Naive B cell (primary cell): Measurements from ENCODE around the gene DIRAS1. TPM values are rescaled to one million over a fixed set of nuclear protein-coding genes. Genes with fewer than 3 reads are reported as not detected.

ENCODE experiments used
- ATAC-seq, 2 donors: fragments of 150-1000 bp; cut with Tn5 transposase; 2 replicates each; pipeline ENCODE4 v1.10.0; 2021; ENCODE audit warnings: low read depth in 2 of 2, mild to moderate bottlenecking in 2 of 2, moderate library complexity in 2 of 2
- DNase-seq: peaks from one replicate; pipeline ENCODE4 v3.0.0; 2022
- H3K27ac Mint-ChIP-seq, 6 donors: one replicate each; pipeline ENCODE4 v1.8.0; 2020 to 2022; ENCODE audit warnings: mild to moderate bottlenecking in 6 of 6, mixed read lengths in 6 of 6, moderate library complexity in 5 of 6, inconsistent platforms in 2 of 6
- H3K27me3 Mint-ChIP-seq, 3 donors: one replicate each; pipeline ENCODE4 v1.8.0; 2021 to 2022; ENCODE audit warnings: mixed read lengths in 3 of 3, mild to moderate bottlenecking in 1 of 3
- H3K36me3 Mint-ChIP-seq, 2 donors: one replicate each; pipeline ENCODE4 v1.8.0; 2020 to 2022; ENCODE audit warnings: mixed read lengths in 2 of 2, inconsistent platforms in 1 of 2, mild to moderate bottlenecking in 1 of 2
- H3K4me1 Mint-ChIP-seq, 3 donors: one replicate each; pipeline ENCODE4 v1.8.0; 2020 to 2022; ENCODE audit warnings: mixed read lengths in 3 of 3, inconsistent platforms in 1 of 3, mild to moderate bottlenecking in 1 of 3, moderate library complexity in 1 of 3
- H3K4me3 Mint-ChIP-seq, 8 donors: one replicate each; pipeline ENCODE4 v1.8.0; 2020 to 2022; ENCODE audit warnings: mild to moderate bottlenecking in 8 of 8, mixed read lengths in 8 of 8, moderate library complexity in 8 of 8, inconsistent platforms in 2 of 8
- H3K9me3 Mint-ChIP-seq, 7 donors: one replicate each; pipeline ENCODE4 v1.8.0; 2020 to 2022; ENCODE audit warnings: mixed read lengths in 7 of 7, mild to moderate bottlenecking in 5 of 7, inconsistent platforms in 2 of 7, moderate library complexity in 1 of 7
- polyA plus RNA-seq, 6 donors: library from polyadenylated mRNA; unstranded; fragments of 300-500 nt; fragmentation: Illumina TruSeq; gene quantifications; one replicate each; pipeline ENCODE4 v1.2.3, GENCODE V29; 2021; ENCODE audit warnings: low read depth in 6 of 6

DIRAS1 gene
- polyA plus RNA-seq, 6 donors from 2014 or later = 0.92 to 2.7 (median 1.5) TPM

- no peak for ATAC-seq
- DNase-seq = no peak
- Mint-ChIP-seq H3K27ac (peak overlapping the region in 1 of 6 donors; percentile 47), H3K36me3 (peaks cover 6 to 21% of the 10 kb centered on the region in 2 donors), H3K9me3 (no peaks in the 10 kb centered on the region), H3K27me3 (no peaks in the 10 kb centered on the region), H3K4me1 (peaks cover 0 to 6% (median 2%) of the 10 kb centered on the region in 3 donors), H3K4me3 (no peak overlapping the region)
Observed at GRCh38 chr19:2761309-2761677, 40.1 kb upstream of the DIRAS1 start.

DNA sequence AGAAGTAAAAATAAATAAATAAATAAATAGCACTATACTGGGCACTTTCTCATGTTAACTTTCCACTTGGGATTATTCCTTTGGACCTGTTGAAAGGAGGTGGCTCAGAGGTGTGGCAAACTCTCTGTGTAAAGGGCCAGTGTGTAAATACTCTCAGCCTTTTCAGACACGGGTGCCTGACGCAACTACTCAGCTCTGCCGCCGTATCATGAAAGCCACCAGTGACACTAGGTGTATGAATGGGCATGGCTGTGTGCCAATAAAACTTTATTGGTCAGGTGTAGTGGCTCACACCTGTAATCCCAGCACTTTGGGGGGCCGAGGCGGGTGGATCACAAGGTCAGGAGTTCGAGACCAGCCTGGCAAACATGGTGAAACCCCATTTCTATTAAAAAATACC is 38.8 kb upstream of the DIRAS1 start:
- Mint-ChIP-seq H3K36me3 (peaks cover 6 to 16% of the 10 kb centered on the region in 2 donors), H3K9me3 (no peaks in the 10 kb centered on the region), H3K27ac (peak overlapping the region in 2 of 6 donors; percentile 10 to 83), H3K27me3 (no peaks in the 10 kb centered on the region), H3K4me3 (peak overlapping the region in 1 of 8 donors; percentile 6), H3K4me1 (peaks cover 0 to 6% (median 2%) of the 10 kb centered on the region in 3 donors)
- no peak for DNase-seq
- no peak for ATAC-seq

DNA sequence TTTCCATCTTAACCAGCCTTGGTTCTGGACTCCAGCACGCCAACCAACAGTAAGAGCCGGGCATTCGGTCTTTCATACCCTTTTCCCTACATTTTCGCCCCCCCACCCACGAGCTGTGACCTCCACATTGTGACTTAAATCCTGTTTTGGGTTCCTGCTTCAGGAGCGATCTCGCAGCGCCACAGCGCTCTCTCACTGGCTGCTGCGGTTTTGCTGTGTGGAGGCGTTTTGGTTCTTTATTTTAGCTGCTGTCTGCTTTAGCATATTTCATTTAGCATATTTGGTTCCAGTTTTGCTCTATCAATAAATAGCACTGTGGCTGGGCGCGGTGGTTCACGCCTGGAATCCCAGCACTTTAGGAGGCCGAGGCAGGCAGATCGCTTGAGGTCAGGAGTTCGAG is 38.2 kb upstream of the DIRAS1 start:
- DNase-seq (no peak), ATAC-seq (no peak)
- Mint-ChIP-seq H3K9me3 (no peaks in the 10 kb centered on the region), H3K4me1 (peaks cover 0 to 6% (median 2%) of the 10 kb centered on the region in 3 donors), H3K4me3 (peak overlapping the region in 1 of 8 donors; percentile 53), H3K27me3 (no peaks in the 10 kb centered on the region), H3K36me3 (peaks cover 6 to 13% of the 10 kb centered on the region in 2 donors), H3K27ac (peak overlapping the region in 3 of 6 donors; percentile 32 to 91 (median 36))

DNA sequence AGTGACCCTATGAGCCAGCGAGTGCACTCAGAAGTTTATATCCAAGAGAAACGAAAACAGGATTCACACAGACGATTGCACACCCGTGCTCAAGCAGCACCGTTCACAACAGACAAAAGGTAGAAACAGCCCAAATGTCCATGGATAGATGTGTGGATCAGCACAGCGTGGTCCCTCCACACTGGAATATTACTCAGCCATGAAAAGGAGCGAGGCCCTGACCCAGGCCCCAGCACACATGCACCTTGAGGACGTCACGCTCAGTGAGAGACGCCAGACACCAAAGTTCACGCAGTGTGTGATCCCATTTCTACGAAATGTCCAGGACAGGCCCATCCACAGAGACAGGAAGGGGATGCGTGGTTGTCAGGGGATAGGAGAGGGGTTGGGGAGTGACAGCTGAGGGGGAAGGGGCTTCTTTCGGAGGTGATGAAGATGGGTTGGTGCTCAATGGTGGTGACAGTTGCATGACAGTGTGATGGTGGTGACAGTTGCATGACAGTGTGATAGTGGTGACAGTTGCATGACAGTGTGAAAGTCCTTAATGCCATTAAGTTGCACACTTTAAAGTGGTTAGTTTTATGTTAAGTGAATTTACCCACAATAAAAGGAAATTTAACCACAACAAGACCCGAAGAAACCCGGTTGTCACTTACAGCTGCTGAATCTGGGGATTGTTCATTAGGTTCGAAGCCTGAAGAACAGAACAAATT is 37.6 kb upstream of the DIRAS1 start:
- ATAC-seq = no peak
- Mint-ChIP-seq H3K4me3 (no peak overlapping the region), H3K36me3 (peaks cover 6 to 13% of the 10 kb centered on the region in 2 donors), H3K27ac (peak overlapping the region in 1 of 6 donors; percentile 15), H3K9me3 (no peaks in the 10 kb centered on the region), H3K27me3 (no peaks in the 10 kb centered on the region), H3K4me1 (peaks cover 0 to 6% (median 2%) of the 10 kb centered on the region in 3 donors)
- DNase-seq = no peak

- peaks cover 6 to 11% of the 10 kb centered on the region in 2 donors for H3K36me3 Mint-ChIP-seq
- ATAC-seq (no peak), DNase-seq (no peak)
- H3K4me1 Mint-ChIP-seq = peaks cover 0 to 6% (median 2%) of the 10 kb centered on the region in 3 donors
- no peaks in the 10 kb centered on the region for H3K27me3 Mint-ChIP-seq
- no peaks in the 10 kb centered on the region for H3K9me3 Mint-ChIP-seq
- H3K27ac Mint-ChIP-seq = peak overlapping the region in 1 of 6 donors; percentile 2
- H3K4me3 Mint-ChIP-seq = no peak overlapping the region
Observed at GRCh38 chr19:2756921-2757881, 36.0 kb upstream of the DIRAS1 start.

GRCh38 chr19:2756477-2756876 is 35.3 kb upstream of the DIRAS1 start:
- Mint-ChIP-seq H3K4me1 (peaks cover 0 to 6% (median 2%) of the 10 kb centered on the region in 3 donors), H3K36me3 (peaks cover 6 to 7% of the 10 kb centered on the region in 2 donors), H3K27ac (no peak overlapping the region), H3K9me3 (no peaks in the 10 kb centered on the region), H3K4me3 (peak overlapping the region in 1 of 8 donors; percentile 42), H3K27me3 (no peaks in the 10 kb centered on the region)
- DNase-seq = no peak
- ATAC-seq = no peak

DNA sequence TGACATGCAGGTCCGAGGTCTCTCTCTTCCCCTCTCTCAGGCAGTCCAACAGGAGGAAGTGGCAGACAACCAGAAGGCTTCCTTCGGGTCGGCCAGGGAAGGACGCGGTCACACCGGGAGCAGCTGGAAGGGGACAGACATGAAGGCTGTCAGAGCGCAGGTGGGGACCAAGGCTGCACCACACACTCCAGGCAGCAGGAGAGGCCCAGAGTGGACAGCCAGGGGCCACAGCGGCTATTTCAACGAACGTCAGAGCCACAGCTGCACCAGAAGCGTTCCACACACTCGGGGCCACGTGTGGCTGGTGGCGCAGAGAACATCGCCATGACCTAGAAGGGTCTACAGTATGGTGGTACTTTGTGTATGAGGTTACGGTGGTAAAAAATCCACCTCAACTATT is 34.6 kb upstream of the DIRAS1 start:
- Mint-ChIP-seq H3K27me3 (no peaks in the 10 kb centered on the region), H3K4me3 (no peak overlapping the region), H3K27ac (no peak overlapping the region), H3K9me3 (no peaks in the 10 kb centered on the region), H3K4me1 (peaks cover 0 to 6% (median 2%) of the 10 kb centered on the region in 3 donors), H3K36me3 (peaks cover 6 to 7% of the 10 kb centered on the region in 2 donors)
- ATAC-seq (no peak), DNase-seq (no peak)

DNA sequence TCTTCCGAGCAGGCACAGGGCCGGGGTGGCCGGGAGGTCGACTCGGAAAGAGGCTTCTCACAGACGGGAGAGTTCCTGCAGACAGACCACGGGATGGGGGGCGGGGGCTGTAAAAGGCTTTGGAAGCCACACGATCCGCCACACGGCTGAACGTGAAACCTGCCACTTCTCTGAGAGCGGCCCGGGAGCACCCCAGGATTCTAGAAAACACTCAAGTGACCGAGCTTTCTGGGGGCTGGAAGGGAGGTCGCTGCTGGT is 34.2 kb upstream of the DIRAS1 start:
- peaks cover 6 to 7% of the 10 kb centered on the region in 2 donors for H3K36me3 Mint-ChIP-seq
- no peaks in the 10 kb centered on the region for H3K9me3 Mint-ChIP-seq
- ATAC-seq = no peak
- no peak overlapping the region for H3K4me3 Mint-ChIP-seq
- no peak for DNase-seq
- no peak overlapping the region for H3K27ac Mint-ChIP-seq
- peaks cover 0 to 6% (median 2%) of the 10 kb centered on the region in 3 donors for H3K4me1 Mint-ChIP-seq
- no peaks in the 10 kb centered on the region for H3K27me3 Mint-ChIP-seq

DNA sequence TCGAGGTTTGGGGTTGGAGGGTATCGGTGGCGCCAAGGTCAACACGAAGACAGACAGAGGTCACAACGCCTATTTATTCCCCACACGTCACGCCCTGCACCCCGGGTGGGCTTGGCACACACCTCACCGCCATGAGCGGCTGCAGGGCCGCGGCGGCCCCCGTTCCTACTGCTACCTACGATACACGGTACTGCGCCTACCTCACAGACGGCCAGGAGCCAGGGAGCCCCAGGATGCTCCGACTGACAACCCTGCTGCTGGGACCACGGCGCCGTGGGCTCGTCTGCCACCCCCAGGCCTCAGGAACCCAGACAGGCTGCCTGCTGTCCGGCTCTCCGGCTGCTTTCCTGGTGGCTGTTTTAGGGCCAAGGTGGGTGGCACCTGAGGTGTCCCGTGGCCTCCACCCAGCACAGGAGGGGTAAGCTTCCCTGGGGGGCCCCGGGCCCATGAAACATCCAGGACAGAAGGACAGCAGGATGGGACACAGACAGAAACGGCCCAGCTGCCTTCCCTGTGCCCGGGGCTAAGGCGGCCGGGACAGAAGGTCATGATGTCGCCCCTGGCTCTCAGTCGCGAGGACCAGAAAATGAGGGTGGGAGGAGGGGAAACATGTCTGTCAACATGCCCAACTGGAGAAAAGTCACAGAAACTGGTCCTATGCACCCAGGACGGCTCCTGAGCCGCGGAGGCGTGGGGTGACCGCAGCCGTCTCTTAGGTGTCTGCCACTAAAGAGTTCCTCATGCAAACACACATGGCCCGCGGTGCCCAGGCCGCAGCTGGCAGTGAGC is 33.7 kb upstream of the DIRAS1 start:
- H3K9me3 Mint-ChIP-seq = no peaks in the 10 kb centered on the region

GRCh38 chr19:2751438-2751830 is 30.3 kb upstream of the DIRAS1 start:
- no peak overlapping the region for H3K4me3 Mint-ChIP-seq
- peaks cover 3 to 13% (median 5%) of the 10 kb centered on the region in 3 donors for H3K4me1 Mint-ChIP-seq
- ATAC-seq (no peak), DNase-seq (no peak)
- H3K9me3 Mint-ChIP-seq = no peaks in the 10 kb centered on the region
- peak overlapping the region in 2 of 6 donors; percentile 39 to 57 for H3K27ac Mint-ChIP-seq
- H3K36me3 Mint-ChIP-seq = no peaks in the 10 kb centered on the region
- H3K27me3 Mint-ChIP-seq = no peaks in the 10 kb centered on the region

More for the DNA sequence above, 33.7 kb upstream of the DIRAS1 start:
- Mint-ChIP-seq H3K27me3 (no peaks in the 10 kb centered on the region), H3K4me1 (peaks cover 0 to 6% (median 2%) of the 10 kb centered on the region in 3 donors), H3K36me3 (peaks cover 6 to 7% of the 10 kb centered on the region in 2 donors), H3K27ac (no peak overlapping the region), H3K4me3 (no peak overlapping the region)
- ATAC-seq (no peak), DNase-seq (no peak)

GRCh38 chr19:2750808-2751437 is 29.8 kb upstream of the DIRAS1 start:
- DNase-seq (no peak), ATAC-seq (no peak)
- peaks cover 3 to 13% (median 5%) of the 10 kb centered on the region in 3 donors for H3K4me1 Mint-ChIP-seq
- no peaks in the 10 kb centered on the region for H3K27me3 Mint-ChIP-seq
- H3K4me3 Mint-ChIP-seq = no peak overlapping the region
- no peaks in the 10 kb centered on the region for H3K36me3 Mint-ChIP-seq
- peak overlapping the region in 1 of 6 donors; percentile 39 for H3K27ac Mint-ChIP-seq
- H3K9me3 Mint-ChIP-seq = no peaks in the 10 kb centered on the region

- no peak overlapping the region for H3K27ac Mint-ChIP-seq
Observed at GRCh38 chr19:2747349-2747748, 26.2 kb upstream of the DIRAS1 start.

GRCh38 chr19:2744113-2744512 is 22.9 kb upstream of the DIRAS1 start:
- ATAC-seq (no peak), DNase-seq (no peak)
- Mint-ChIP-seq H3K4me1 (peaks cover 10 to 22% (median 14%) of the 10 kb centered on the region in 3 donors), H3K36me3 (no peaks in the 10 kb centered on the region), H3K9me3 (no peaks in the 10 kb centered on the region), H3K27me3 (peaks cover 0 to 10% (median 9%) of the 10 kb centered on the region in 3 donors), H3K27ac (peak overlapping the region in 1 of 6 donors; percentile 75), H3K4me3 (no peak overlapping the region)

More at GRCh38 chr19:2747349-2747748, 26.2 kb upstream of the DIRAS1 start:
- DNase-seq (no peak), ATAC-seq (no peak)
- peaks cover 3 to 13% (median 5%) of the 10 kb centered on the region in 3 donors for H3K4me1 Mint-ChIP-seq
- H3K4me3 Mint-ChIP-seq = peak overlapping the region in 1 of 8 donors; percentile 6
- peaks cover 0 to 9% (median 9%) of the 10 kb centered on the region in 3 donors for H3K27me3 Mint-ChIP-seq
- no peaks in the 10 kb centered on the region for H3K9me3 Mint-ChIP-seq
- H3K36me3 Mint-ChIP-seq = no peaks in the 10 kb centered on the region
